Osteoblast (primary cell): ENCODE results near the gene MDM2. TPM values are rescaled to one million over a fixed set of nuclear protein-coding genes. Genes with fewer than 3 reads are reported as not detected.
"Not testable (repeated sequence)": the region's sequence is repeated elsewhere in the genome, so short reads cannot be mapped to it uniquely, and the experiment has no call there.

Experiments used
- DNase-seq: peaks from one replicate; pipeline ENCODE4 v3.0.0; 2011; ENCODE audit warnings: low spot score, mixed read lengths; ENCODE audit not compliant: insufficient read length; ENCODE audit errors: missing footprints
- H2AFZ ChIP-seq: 2 replicates; pipeline ENCODE4 v1.6.0; 2011; ENCODE audit warnings: mild to moderate bottlenecking, low read length
- H3K27ac ChIP-seq: 2 replicates; pipeline ENCODE4 v1.5.1; 2011; ENCODE audit warnings: mild to moderate bottlenecking, low read depth, low read length, moderate library complexity
- H3K27me3 ChIP-seq: 2 replicates; pipeline ENCODE4 v1.6.0; 2012; ENCODE audit warnings: mild to moderate bottlenecking, control low read depth, inconsistent platforms, low read length, moderate library complexity; ENCODE audit not compliant: insufficient read depth
- H3K36me3 ChIP-seq: 2 replicates; pipeline ENCODE4 v1.5.1; 2011; ENCODE audit warnings: mild to moderate bottlenecking, low read length, control low read depth, moderate library complexity; ENCODE audit not compliant: insufficient read depth
- H3K4me1 ChIP-seq: 2 replicates; pipeline ENCODE4 v1.5.1; 2011; ENCODE audit warnings: mild to moderate bottlenecking, low read length, control low read depth, moderate library complexity; ENCODE audit not compliant: insufficient read depth
- H3K4me2 ChIP-seq: 2 replicates; pipeline ENCODE4 v1.6.0; 2011; ENCODE audit warnings: mild to moderate bottlenecking, low read length; ENCODE audit not compliant: insufficient read depth
- H3K4me3 ChIP-seq: fragments of 200-600 bp; sonication (generic); 3 replicates; pipeline ENCODE4 v1.5.1; 2012; ENCODE audit warnings: mild to moderate bottlenecking, low read length, inconsistent platforms; ENCODE audit not compliant: insufficient read depth
- H3K79me2 ChIP-seq: 2 replicates; pipeline ENCODE4 v1.6.0; 2012; ENCODE audit warnings: mild to moderate bottlenecking, low read length, control low read depth, inconsistent platforms; ENCODE audit not compliant: insufficient read depth
- H3K9me3 ChIP-seq: 2 replicates; pipeline ENCODE4 v1.5.1; 2011; ENCODE audit warnings: low read depth, low read length, control low read depth
- H4K20me1 ChIP-seq: 2 replicates; pipeline ENCODE4 v1.6.0; 2012; ENCODE audit warnings: mild to moderate bottlenecking, low read length, control low read depth; ENCODE audit not compliant: insufficient read depth
- CTCF ChIP-seq: IDR thresholded peaks from 2 replicates; pipeline ENCODE4 v1.5.1; 2011; ENCODE audit warnings: mild to moderate bottlenecking, low read depth, low read length, moderate library complexity; ENCODE audit errors: extremely low read depth
- total RNA-seq: library from RNA; depleted of rRNA; stranded (reverse); fragments of >200 nt; gene quantifications from 2 replicates; pipeline ENCODE4 v1.2.3, GENCODE V29; 2012

The MDM2 gene
- total RNA-seq, 1 donor = 225 TPM

GRCh38 chr12:68806488-68807237 lies 1.3 kb upstream of the MDM2 start:
- no peak overlapping the region for H3K27ac ChIP-seq
- peak; percentile 39 for DNase-seq
- no peak for TF ChIP-seq CTCF
- peaks cover 19% of the 10 kb centered on the region for H3K36me3 ChIP-seq
- H2AFZ ChIP-seq = no peak overlapping the region
- no peaks in the 10 kb centered on the region for H3K27me3 ChIP-seq
- H3K4me3 ChIP-seq = no peak overlapping the region
- no peaks in the 10 kb centered on the region for H3K9me3 ChIP-seq
- H3K79me2 ChIP-seq = peaks cover 34% of the 10 kb centered on the region
- H3K4me2 ChIP-seq = peak overlapping the region; percentile 91
- H3K4me1 ChIP-seq = peaks cover 4% of the 10 kb centered on the region
- H4K20me1 ChIP-seq = peaks cover under 1% of the 10 kb centered on the region

GRCh38 chr12:68807274-68807575 lies 752 bp upstream of the MDM2 start:
- not testable (repeated sequence) for H3K9me3 ChIP-seq, H3K4me1 ChIP-seq, H3K27me3 ChIP-seq, H4K20me1 ChIP-seq, DNase-seq
- peak overlapping the region; percentile 91 for H3K4me2 ChIP-seq
- H3K36me3 ChIP-seq = peaks cover 23% of the 10 kb centered on the region
- H3K27ac ChIP-seq = peak overlapping the region; percentile 98
- peak overlapping the region; percentile 100 for H3K4me3 ChIP-seq
- peak overlapping the region; percentile 68 for H2AFZ ChIP-seq
- H3K79me2 ChIP-seq = peaks cover 39% of the 10 kb centered on the region

GRCh38 chr12:68808388-68809189 lies 612 bp downstream of the MDM2 start:
- peak overlapping the region; percentile 98 for H3K27ac ChIP-seq
- TF ChIP-seq CTCF = no peak
- H4K20me1 ChIP-seq = peaks cover 17% of the 10 kb centered on the region
- H3K9me3 ChIP-seq = no peaks in the 10 kb centered on the region
- H3K79me2 ChIP-seq = peaks cover 52% of the 10 kb centered on the region
- H3K36me3 ChIP-seq = peaks cover 37% of the 10 kb centered on the region
- no peaks in the 10 kb centered on the region for H3K27me3 ChIP-seq
- DNase-seq = peak; percentile 95
- peaks cover 16% of the 10 kb centered on the region for H3K4me1 ChIP-seq
- H2AFZ ChIP-seq = peak overlapping the region; percentile 88
- H3K4me2 ChIP-seq = peak overlapping the region; percentile 91
- peak overlapping the region; percentile 100 for H3K4me3 ChIP-seq

- Histone ChIP-seq H3K27me3 (no peaks in the 10 kb centered on the region), H3K36me3 (peaks cover 45% of the 10 kb centered on the region), H4K20me1 (peaks cover 18% of the 10 kb centered on the region), H3K79me2 (peaks cover 60% of the 10 kb centered on the region), H3K4me2 (peak overlapping the region; percentile 91), H3K9me3 (no peaks in the 10 kb centered on the region), H3K27ac (peak overlapping the region; percentile 98), H3K4me3 (peak overlapping the region; percentile 100), H3K4me1 (peaks cover 16% of the 10 kb centered on the region), H2AFZ (no peak overlapping the region)
- no peak for DNase-seq
- no peak for TF ChIP-seq CTCF
Observed at GRCh38 chr12:68809190-68810026, 1.4 kb downstream of the MDM2 start.

- not testable (repeated sequence) for H3K9me3 ChIP-seq, H2AFZ ChIP-seq, H3K27me3 ChIP-seq, DNase-seq
- peaks cover 24% of the 10 kb centered on the region for H4K20me1 ChIP-seq
- peak overlapping the region; percentile 36 for H3K27ac ChIP-seq
- peaks cover 16% of the 10 kb centered on the region for H3K4me1 ChIP-seq
- H3K36me3 ChIP-seq = peaks cover 51% of the 10 kb centered on the region
- H3K4me3 ChIP-seq = peak overlapping the region; percentile 100
- peaks cover 66% of the 10 kb centered on the region for H3K79me2 ChIP-seq
- peak overlapping the region; percentile 91 for H3K4me2 ChIP-seq
Observed at GRCh38 chr12:68810027-68810389, 2.0 kb downstream of the MDM2 start.

GRCh38 chr12:68811573-68811972 lies 3.6 kb downstream of the MDM2 start:
- H3K27ac ChIP-seq, H3K4me3 ChIP-seq, H2AFZ ChIP-seq, DNase-seq, H3K27me3 ChIP-seq, H3K9me3 ChIP-seq: not testable (repeated sequence)
- Histone ChIP-seq H3K4me1 (peaks cover 16% of the 10 kb centered on the region), H3K4me2 (peak overlapping the region; percentile 44), H3K79me2 (peaks cover 82% of the 10 kb centered on the region), H4K20me1 (peaks cover 33% of the 10 kb centered on the region), H3K36me3 (peaks cover 67% of the 10 kb centered on the region)
